Astrocyte (in vitro differentiated cells and primary cell): Measurements from ENCODE around the gene PPP2R2B.

Source experiments
- EZH2 ChIP-seq: IDR thresholded peaks from 2 replicates; pipeline ENCODE4 v1.6.1; 2012; ENCODE audit warnings: mild to moderate bottlenecking, low read length, inconsistent platforms; ENCODE audit not compliant: insufficient read depth
- TF ChIP-seq, protein P1 (sequence below): IDR thresholded peaks from 2 replicates; pipeline ENCODE4 v1.5.1; 2011; ENCODE audit warnings: low read depth, mild to moderate bottlenecking, inconsistent platforms, low read length, moderate library complexity; ENCODE audit not compliant: insufficient read depth

DNA sequence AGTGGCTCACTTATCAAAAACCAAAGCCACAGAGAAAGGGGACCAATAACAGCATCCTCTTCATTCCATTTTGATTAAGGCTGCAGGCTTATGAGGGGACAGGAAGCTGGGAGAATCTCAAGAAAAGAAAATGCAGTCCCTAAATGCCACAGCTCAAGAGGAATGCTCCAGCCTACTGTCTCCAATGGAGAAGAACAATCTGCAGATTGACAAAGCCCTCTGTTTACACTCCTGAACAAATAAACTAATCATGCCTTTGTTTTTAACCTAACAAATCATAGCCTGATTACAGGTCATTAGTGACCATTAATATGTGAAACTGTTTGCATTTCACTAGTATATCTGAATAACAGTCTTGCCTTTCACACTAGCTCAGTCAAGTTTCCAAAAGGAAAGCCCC, 26.5 kb downstream of the PPP2R2B start:
- TF ChIP-seq, protein P1, sequence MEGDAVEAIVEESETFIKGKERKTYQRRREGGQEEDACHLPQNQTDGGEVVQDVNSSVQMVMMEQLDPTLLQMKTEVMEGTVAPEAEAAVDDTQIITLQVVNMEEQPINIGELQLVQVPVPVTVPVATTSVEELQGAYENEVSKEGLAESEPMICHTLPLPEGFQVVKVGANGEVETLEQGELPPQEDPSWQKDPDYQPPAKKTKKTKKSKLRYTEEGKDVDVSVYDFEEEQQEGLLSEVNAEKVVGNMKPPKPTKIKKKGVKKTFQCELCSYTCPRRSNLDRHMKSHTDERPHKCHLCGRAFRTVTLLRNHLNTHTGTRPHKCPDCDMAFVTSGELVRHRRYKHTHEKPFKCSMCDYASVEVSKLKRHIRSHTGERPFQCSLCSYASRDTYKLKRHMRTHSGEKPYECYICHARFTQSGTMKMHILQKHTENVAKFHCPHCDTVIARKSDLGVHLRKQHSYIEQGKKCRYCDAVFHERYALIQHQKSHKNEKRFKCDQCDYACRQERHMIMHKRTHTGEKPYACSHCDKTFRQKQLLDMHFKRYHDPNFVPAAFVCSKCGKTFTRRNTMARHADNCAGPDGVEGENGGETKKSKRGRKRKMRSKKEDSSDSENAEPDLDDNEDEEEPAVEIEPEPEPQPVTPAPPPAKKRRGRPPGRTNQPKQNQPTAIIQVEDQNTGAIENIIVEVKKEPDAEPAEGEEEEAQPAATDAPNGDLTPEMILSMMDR, result no peak
- no peak for TF ChIP-seq EZH2
